ENCODE measurements around the gene CFAP65. TPM values are rescaled to one million over a fixed set of nuclear protein-coding genes. Genes with fewer than 3 reads are reported as not detected.

CFAP65 gene
- total RNA-seq, 1 experiment from 2014 or later: 0.52 TPM

DNA sequence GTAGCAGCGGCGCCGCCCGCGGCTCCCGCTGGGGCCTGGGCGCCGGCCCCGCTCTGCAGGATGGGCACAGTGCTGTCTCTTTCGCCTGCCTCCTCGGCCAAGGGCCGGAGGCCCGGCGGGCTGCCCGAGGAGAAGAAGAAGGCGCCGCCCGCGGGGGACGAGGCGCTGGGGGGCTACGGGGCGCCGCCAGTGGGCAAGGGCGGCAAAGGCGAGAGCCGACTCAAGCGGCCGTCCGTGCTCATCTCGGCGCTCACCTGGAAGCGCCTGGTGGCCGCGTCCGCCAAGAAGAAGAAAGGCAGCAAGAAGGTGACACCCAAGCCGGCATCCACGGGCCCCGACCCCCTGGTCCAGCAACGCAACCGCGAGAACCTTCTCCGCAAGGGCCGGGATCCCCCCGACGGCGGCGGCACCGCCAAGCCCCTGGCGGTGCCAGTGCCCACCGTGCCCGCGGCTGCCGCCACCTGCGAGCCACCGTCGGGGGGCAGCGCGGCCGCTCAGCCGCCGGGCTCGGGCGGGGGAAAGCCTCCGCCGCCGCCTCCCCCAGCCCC lies 81.5 kb downstream of the CFAP65 start:
- Histone ChIP-seq H3K79me2 (ENCODE audit: insufficient read depth, low read length) (no peaks in the 10 kb centered on the region), H3K4me3 (replicated peaks in 1 of 2; ENCODE audit: low read depth in 1 of 2, low read length in 2 of 2) (peak overlapping the region; percentile 51 to 60), H4K20me1 (ENCODE audit: insufficient read depth) (no peaks in the 10 kb centered on the region), H3K27me3 (ENCODE audit: insufficient read depth, low read length) (peaks cover 10% of the 10 kb centered on the region; the same call in 1 of the 2 replicates), H3K4me1 (ENCODE audit: control insufficient read depth in 1 of 2, insufficient read depth in 2 of 2, low read length in 2 of 2) (peaks cover 0 to 31% of the 10 kb centered on the region in 2 experiments; a peak in 2 of 4 replicates), H3K36me3 (ENCODE audit: control insufficient read depth in 1 of 2, insufficient read depth in 2 of 2, low read length in 2 of 2) (no peaks in the 10 kb centered on the region), H3K9ac (ENCODE audit: low read length) (0 out of 2 replicates have a peak overlapping the region, but pooled peaks have one; percentile 27), H3K9me3 (ENCODE audit: control insufficient read depth in 1 of 2, insufficient read depth in 1 of 2, low read depth in 1 of 2, low read length in 2 of 2) (no peaks in the 10 kb centered on the region), H3K27ac (ENCODE audit: low read depth, low read length) (no peak overlapping the region; the same call in 1 of the 2 replicates), H3K9me2 (ENCODE audit: insufficient read depth) (no peaks in the 10 kb centered on the region), H3K4me2 (ENCODE audit: low read length) (peak overlapping the region; percentile 91), H2AFZ (ENCODE audit: low read depth, low read length, poor library complexity, severe bottlenecking) (no peak overlapping the region)
- DNase-seq (ENCODE audit: low read depth, low spot score): no peak
- no TSS peak for BruUV-seq (replicated peaks)
- no peak for TF ChIP-seq ZFX (IDR thresholded peaks at IDR 0.05)
- TF ChIP-seq TCF7L2 (IDR thresholded peaks at IDR 0.05; ENCODE audit: borderline replicate concordance, extremely low read depth, insufficient read depth, insufficient read length): peak; percentile 3
- TF ChIP-seq, protein P1, sequence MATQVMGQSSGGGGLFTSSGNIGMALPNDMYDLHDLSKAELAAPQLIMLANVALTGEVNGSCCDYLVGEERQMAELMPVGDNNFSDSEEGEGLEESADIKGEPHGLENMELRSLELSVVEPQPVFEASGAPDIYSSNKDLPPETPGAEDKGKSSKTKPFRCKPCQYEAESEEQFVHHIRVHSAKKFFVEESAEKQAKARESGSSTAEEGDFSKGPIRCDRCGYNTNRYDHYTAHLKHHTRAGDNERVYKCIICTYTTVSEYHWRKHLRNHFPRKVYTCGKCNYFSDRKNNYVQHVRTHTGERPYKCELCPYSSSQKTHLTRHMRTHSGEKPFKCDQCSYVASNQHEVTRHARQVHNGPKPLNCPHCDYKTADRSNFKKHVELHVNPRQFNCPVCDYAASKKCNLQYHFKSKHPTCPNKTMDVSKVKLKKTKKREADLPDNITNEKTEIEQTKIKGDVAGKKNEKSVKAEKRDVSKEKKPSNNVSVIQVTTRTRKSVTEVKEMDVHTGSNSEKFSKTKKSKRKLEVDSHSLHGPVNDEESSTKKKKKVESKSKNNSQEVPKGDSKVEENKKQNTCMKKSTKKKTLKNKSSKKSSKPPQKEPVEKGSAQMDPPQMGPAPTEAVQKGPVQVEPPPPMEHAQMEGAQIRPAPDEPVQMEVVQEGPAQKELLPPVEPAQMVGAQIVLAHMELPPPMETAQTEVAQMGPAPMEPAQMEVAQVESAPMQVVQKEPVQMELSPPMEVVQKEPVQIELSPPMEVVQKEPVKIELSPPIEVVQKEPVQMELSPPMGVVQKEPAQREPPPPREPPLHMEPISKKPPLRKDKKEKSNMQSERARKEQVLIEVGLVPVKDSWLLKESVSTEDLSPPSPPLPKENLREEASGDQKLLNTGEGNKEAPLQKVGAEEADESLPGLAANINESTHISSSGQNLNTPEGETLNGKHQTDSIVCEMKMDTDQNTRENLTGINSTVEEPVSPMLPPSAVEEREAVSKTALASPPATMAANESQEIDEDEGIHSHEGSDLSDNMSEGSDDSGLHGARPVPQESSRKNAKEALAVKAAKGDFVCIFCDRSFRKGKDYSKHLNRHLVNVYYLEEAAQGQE (IDR thresholded peaks at IDR 0.05; ENCODE audit: low read depth): no peak
- POLR2A ChIA-PET: no interaction called here
- CTCF ChIA-PET: interaction anchor here (1.0 to 1.2 kb wide), 4 partner anchors 20 to 83 kb away, joined by 4 to 7 read pairs (median 6); no protein-coding TSS in a partner anchor
- RAD21 ChIA-PET (ENCODE audit: low non-redundant PET in 1 of 2, low total read pairs in 2 of 2, uncharacterized antibody in 2 of 2, unreplicated experiment in 2 of 2): no interaction called here
- intact Hi-C loops (cut with micrococcal nuclease): no loop called here
- ATAC-seq: no peak
